ENCODE measurements around the gene RWDD1.
"Not testable (repeated sequence)": the region's sequence is repeated elsewhere in the genome, so short reads cannot be mapped to it uniquely, and the experiment has no call there.

Gene RWDD1

GRCh38 chr6:116560130-116560529 is 11.2 kb upstream of the RWDD1 start:
- DNase-seq (ENCODE audit: low read depth, low spot score) = no peak

DNA sequence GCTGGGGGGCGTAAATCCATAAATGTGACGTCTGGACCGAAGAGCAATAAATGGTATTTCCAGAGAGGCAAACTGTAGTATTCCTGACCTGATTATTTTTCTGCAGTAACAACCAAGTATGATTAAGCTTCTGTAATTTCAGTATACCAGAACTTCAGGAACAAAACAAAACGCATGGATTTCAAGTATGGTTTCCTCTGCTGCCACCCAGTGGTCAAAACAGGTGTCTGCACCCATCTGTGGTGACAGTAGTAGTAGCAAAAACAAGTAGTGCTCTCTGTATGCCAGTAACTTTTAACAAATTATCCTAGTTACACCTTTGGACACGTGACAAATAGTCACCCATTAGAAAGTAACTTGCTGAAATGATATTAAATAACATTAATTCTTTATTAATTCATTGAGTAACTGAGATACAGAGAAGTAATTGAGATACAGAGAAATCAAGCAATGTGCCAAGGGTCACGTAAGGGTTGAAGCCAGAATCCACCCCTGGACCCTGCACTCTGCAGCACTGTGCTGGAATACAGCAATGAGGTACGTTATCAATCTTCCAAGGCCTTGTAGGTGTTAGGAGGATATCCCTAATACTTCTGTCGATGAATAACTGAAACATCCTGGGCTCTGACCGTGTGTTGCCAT is 9.8 kb upstream of the RWDD1 start:
- peak; percentile 72 for DNase-seq (ENCODE audit: low read depth, low spot score)

GRCh38 chr6:116562019-116562403 is 9.3 kb upstream of the RWDD1 start:
- DNase-seq (ENCODE audit: low read depth, low spot score) = no peak

DNA sequence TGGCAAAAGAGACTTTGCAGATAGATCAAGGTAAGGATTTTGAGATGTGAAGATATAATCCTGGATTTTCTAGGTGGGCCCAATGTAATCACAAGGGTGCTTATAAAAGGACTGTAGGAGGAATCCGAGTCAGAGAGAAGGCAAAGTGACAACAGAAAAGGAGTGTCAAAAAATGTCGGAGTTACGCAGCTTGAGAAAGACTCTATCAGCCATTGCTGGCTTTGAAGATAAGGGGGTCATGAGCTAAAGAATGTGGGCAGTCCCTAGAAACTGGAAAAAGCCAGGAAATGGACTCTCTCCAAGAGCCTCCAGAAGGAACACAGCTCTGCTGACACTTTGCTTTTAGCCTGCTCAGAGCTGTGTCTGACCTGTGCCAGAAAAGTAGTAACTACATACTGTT is 8.7 kb upstream of the RWDD1 start:
- peak; percentile 10 for DNase-seq (ENCODE audit: low read depth, low spot score)

DNA sequence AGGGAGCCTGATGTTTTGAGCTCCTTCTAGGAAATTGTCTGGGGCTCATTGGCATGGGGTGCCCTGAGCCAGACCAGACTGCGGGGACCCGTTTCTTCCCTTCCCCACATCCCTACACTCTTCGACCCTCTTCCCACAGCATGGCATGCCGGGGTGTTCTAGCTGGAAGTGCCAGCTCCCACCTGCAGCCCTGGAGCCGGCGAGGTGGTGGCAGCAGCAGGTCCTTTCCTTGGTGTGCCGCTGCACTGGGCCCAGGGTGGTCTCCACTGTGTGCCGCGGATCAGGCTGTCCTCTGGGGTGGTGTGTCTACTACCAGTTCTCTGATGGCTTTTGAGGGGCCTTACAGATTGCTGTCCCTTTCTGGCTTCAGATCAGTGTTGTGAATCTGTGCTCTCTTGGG is 7.5 kb upstream of the RWDD1 start:
- no peak for DNase-seq (ENCODE audit: low read depth, low spot score)

- DNase-seq (ENCODE audit: low read depth, low spot score) = no peak
Measured at GRCh38 chr6:116564311-116564710, 7.0 kb upstream of the RWDD1 start.

DNA sequence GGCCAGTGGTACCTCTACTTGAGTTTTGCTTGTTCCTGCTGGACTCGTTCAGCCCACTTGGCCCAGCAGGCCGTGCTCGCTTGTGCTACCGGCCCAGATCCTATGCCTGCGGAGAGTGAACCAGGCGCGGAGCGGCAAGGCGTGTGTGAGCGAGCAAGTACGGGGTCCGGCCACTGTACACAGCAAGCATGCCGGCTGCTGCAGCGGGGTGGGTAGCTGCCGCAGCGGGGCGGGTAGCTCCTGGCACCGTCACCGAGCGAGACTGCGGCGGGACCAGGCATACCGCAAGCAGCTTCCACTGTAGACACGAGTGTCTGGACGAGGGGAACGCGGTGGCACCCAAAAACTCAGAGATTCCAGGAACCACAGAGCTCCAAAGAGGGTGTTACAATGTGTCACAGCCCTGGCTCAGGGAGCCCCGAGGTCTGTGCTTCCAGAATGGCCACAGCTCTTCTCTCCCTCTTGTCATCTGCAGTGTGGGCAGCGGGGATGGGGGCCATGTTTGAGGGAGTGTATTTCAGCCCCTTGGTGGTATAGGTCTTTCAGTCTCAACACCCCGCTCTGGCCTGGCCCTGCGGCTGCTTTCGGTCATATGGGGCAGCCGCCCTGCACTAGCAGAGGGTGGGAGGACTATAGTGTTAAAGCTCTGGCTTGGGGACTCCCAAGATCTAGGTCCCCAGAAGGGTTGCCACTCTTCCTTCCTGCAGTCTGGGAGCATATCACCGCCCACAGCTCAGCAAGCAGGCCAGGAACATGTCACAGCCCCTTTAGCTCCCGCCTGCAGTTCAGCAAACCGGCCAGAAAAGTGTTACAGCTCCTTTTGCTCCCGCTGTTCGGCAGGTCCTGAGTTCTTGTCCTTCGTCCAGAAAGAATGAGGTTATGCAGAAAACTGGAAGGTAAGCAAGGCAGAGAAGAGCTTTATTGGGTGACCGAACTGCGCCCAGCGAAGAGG is 6.1 kb upstream of the RWDD1 start:
- DNase-seq (ENCODE audit: low read depth, low spot score) = no peak

DNA sequence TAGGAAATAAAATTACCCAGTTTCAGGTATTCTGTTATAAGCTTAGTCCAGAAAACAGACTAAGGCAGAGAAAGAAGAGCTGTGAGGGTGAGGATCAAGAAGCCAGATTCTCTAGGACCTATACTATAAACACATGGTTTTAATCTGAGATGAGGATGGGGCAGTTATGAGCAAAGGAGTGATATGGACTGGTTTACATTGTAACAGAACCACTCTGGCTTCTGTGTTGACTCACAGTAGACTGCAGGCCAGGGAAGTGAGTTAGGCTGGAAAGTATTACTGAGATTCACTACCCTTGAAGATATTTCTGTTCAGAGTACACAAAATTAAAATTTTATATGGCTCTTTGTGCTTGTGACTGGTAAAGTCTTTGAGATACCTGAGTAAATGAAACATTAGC is 3.2 kb upstream of the RWDD1 start:
- no peak for DNase-seq (ENCODE audit: low read depth, low spot score)

- no peak for DNase-seq (ENCODE audit: low read depth, low spot score)
Measured at GRCh38 chr6:116568821-116569755, 2.2 kb upstream of the RWDD1 start.

GRCh38 chr6:116571683-116572000 is 338 bp downstream of the RWDD1 start:
- no peak for DNase-seq (ENCODE audit: low read depth, low spot score)

DNA sequence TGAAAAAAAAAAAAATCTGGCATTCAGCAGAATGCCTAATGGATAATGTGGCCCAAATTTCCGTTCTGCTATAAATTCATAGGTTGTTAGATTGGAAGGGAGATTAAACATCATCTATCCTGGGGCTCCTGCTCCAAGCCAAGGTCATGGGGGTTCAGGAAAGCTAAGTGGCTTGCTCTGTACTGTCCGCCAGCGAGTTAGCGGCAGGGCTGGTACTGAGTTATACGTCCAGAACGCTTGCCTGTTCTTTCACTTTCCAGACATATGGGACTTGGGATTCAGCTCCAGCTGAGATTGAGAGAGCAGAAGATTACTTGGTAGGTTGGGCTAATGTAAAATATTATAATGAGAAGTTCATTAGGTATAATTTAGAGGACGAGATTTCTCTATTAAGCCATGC is 858 bp downstream of the RWDD1 start:
- peak; percentile 20 for DNase-seq (ENCODE audit: low read depth, low spot score)

- no peak for DNase-seq (ENCODE audit: low read depth, low spot score)
Measured at GRCh38 chr6:116575227-116575626, 3.9 kb downstream of the RWDD1 start.

GRCh38 chr6:116577486-116577885 is 6.2 kb downstream of the RWDD1 start:
- no peak for DNase-seq (ENCODE audit: low read depth, low spot score)

DNA sequence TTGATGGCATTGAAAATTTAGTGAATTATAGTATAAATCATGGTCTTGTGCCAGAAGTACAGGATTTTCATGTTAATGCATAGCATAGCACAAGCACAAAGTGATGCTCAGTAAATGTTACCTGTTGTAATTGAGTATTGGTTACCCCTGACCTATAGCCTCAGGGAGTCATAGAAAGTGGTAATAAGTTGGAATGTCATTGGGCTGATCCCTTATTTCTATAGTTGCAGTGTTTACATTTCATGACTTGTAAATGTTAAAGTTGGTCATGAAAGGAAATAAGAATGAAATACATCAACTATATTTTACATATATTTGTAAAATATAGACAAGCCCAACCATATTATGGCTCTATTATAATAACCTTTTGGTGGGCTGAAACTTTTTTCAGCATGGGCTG is 7.0 kb downstream of the RWDD1 start:
- DNase-seq (ENCODE audit: low read depth, low spot score) = no peak

DNA sequence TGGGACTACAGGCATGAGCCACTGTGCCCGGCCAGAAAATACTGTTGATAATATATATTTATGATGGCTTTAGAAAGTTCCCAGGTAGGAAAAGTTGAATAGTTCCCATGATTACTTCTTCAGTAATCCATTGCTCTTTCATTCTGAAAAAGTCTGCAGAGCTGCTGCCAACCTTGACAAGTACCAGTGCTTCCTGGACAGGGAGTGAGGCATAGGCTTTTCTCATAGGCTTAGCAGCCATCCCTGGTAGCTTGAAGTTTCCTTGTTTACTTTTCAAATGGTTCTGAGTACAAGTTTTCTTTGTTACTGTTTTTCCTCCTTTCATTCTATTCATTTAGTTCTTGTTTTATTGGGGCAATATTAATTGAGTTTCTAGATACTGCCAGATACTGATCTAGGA is 7.8 kb downstream of the RWDD1 start:
- DNase-seq (ENCODE audit: low read depth, low spot score) = no peak

GRCh38 chr6:116580198-116580597 is 8.9 kb downstream of the RWDD1 start:
- DNase-seq (ENCODE audit: low read depth, low spot score) = no peak

GRCh38 chr6:116586276-116586675 is 15.0 kb downstream of the RWDD1 start:
- DNase-seq (ENCODE audit: low read depth, low spot score) = no peak

GRCh38 chr6:116586738-116587137 is 15.4 kb downstream of the RWDD1 start:
- no peak for DNase-seq (ENCODE audit: low read depth, low spot score)

DNA sequence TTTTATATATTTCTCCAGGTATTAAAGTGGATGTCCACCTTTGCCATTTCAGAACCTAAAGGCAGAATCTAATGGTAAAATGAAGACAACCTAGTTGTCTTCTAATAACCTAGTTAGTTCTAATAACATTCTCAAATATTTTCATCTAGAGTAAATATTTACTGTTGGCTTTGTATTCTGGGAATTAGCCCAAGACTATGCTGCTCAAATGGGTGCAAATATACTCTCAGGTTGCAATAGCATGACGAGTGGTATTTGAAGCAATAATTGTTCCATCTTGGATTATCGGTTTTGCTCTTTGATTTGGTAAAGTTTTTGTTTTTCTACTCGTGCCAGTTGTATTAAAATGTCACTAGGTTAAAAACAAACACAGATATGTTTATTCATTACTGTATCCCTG is 23.9 kb downstream of the RWDD1 start:
- DNase-seq (ENCODE audit: low read depth, low spot score) = no peak

- DNase-seq (ENCODE audit: low read depth, low spot score) = no peak
Measured at GRCh38 chr6:116596815-116597214, 25.5 kb downstream of the RWDD1 start.

- DNase-seq (ENCODE audit: low read depth, low spot score) = not testable (repeated sequence)
Measured at GRCh38 chr6:116603916-116604315, 32.6 kb downstream of the RWDD1 start.

DNA sequence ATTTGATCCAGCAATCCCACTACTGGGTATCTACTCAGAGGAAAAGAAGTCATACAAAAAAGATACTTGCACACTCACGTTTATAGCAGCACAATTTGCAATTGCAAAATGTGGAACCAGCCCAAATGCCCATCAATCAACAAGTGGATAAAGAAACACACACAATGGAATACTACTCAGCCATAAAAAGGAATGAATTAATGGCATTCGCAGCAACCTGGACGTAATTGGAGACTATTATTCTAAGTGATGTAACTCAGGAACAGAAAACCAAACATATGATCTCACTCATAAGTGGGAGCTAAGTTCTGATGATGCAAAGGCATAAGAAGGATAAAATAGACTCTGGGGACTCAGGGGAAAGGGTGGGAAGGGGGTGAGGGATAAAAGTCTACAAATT is 33.6 kb downstream of the RWDD1 start:
- not testable (repeated sequence) for DNase-seq (ENCODE audit: low read depth, low spot score)
